Fibroblast of lung (primary cell): Measurements from ENCODE around the gene CMBL.

Experiments
- CTCF ChIP-seq, 2 donors: IDR thresholded peaks in 1 of 2; conservative IDR thresholded peaks in 1 of 2; 1 replicate in 1 of 2; 2 replicates in 1 of 2; pipeline ENCODE4 v1.5.1; 2011 to 2012; ENCODE audit warnings: low read length in 2 of 2, control low read depth in 1 of 2, inconsistent platforms in 1 of 2, low read depth in 1 of 2, mild to moderate bottlenecking in 1 of 2
- EZH2 ChIP-seq: IDR thresholded peaks from 2 replicates; pipeline ENCODE4 v1.5.1; 2012; ENCODE audit warnings: low read length, control low read depth, mild to moderate bottlenecking; ENCODE audit errors: missing control alignments

- TF ChIP-seq CTCF (conservative IDR thresholded peaks at IDR 0.05 in 1 of 2, IDR thresholded peaks at IDR 0.05 in 1 of 2; ENCODE audit: low read depth in 1 of 2, low read length in 2 of 2): no peak
- TF ChIP-seq EZH2: no peak
Measured at GRCh38 chr5:10300246-10300645, 7.5 kb downstream of the CMBL start.
